GM10248 (cell line): ENCODE results near the gene ASAP2.

Source experiments
- CTCF ChIA-PET: fragments of 300-600 bp; sonication (Branson Sonifier 250); formaldehyde crosslinking; extraction: SDS; loops from one replicate; lab custom pipeline; 2021; ENCODE audit warnings: antibody characterized with exemption; lab: Yijun Ruan, JAX
- POLR2A ChIA-PET: fragments of 350-650 bp; sonication (Branson Sonifier 250); formaldehyde crosslinking; extraction: SDS; loops from one replicate; lab custom pipeline; 2020; ENCODE audit warnings: antibody characterized with exemption; lab: Yijun Ruan, JAX
- DNase-seq: peaks from one replicate; pipeline ENCODE4 v3.0.0; 2012; ENCODE audit errors: extremely low spot score
- CTCF ChIP-seq: IDR thresholded peaks from 2 replicates; pipeline ENCODE4 v1.5.1; 2012; ENCODE audit warnings: mild to moderate bottlenecking, low read depth; ENCODE audit errors: extremely low read depth, missing control alignments, control extremely low read depth

The ASAP2 gene

GRCh38 chr2:9164112-9164608 lies 42.5 kb upstream of the ASAP2 start:
- ChIA-PET POLR2A (no interaction called here), CTCF (interaction anchor here (0.9 to 2.1 kb wide), 5 partner anchors 14 to 820 kb away, joined by 3 to 6 read pairs (median 4); no protein-coding TSS in a partner anchor)
- no peak for DNase-seq
- no peak for TF ChIP-seq CTCF

- POLR2A ChIA-PET: no interaction called here
- DNase-seq: no peak
- TF ChIP-seq CTCF: no peak
- CTCF ChIA-PET: interaction anchor here (1.5 kb wide), 1 partner anchor 52 kb away, joined by 4 read pairs; no protein-coding TSS in a partner anchor
These were observed 41.0 kb upstream of the ASAP2 start for GRCh38 chr2:9165625-9166024.

DNA sequence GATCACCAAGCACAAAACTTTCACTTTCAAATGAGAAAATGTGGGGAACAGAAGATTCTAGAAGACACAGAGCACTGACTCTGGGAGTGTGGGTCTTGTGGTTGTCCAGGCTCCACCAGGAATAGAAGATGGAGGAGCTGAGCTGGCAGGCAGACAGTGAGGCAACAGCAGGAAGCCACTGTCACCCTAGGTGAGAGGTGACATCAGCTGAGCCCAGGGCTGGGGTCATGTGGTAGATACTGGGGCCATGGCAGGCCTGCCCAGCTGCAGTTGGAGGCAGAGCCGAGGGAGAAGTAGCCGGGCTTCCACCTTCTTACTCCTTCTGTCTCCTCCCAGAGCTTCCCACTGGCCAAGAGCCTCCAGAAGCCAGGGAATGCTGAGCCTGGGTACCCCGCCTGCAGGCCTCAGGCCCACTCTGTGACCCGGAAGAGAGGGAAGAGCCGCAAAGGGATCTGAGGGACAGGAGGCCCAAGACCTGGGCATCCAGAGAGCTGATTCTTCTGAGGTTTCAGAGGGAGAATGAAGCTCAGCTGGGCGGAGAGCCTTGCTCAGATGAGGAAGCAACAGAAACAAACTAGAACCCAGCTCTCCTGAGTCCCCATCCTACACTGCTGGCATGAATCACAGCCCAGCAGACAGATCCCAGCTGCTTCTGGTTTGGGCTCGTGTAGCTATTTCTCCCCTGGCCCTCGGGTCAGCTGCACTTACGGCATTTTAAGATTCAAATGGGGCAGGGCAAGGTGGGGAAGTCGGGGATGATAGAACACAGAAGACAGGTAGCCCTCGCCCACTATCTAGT lies 39.8 kb upstream of the ASAP2 start:
- DNase-seq: no peak
- CTCF ChIA-PET: interaction anchor here (1.1 to 1.5 kb wide), 3 partner anchors 10 to 53 kb away, joined by 3 to 4 read pairs (median 4); no protein-coding TSS in a partner anchor
- POLR2A ChIA-PET: no interaction called here
- TF ChIP-seq CTCF: no peak

DNA sequence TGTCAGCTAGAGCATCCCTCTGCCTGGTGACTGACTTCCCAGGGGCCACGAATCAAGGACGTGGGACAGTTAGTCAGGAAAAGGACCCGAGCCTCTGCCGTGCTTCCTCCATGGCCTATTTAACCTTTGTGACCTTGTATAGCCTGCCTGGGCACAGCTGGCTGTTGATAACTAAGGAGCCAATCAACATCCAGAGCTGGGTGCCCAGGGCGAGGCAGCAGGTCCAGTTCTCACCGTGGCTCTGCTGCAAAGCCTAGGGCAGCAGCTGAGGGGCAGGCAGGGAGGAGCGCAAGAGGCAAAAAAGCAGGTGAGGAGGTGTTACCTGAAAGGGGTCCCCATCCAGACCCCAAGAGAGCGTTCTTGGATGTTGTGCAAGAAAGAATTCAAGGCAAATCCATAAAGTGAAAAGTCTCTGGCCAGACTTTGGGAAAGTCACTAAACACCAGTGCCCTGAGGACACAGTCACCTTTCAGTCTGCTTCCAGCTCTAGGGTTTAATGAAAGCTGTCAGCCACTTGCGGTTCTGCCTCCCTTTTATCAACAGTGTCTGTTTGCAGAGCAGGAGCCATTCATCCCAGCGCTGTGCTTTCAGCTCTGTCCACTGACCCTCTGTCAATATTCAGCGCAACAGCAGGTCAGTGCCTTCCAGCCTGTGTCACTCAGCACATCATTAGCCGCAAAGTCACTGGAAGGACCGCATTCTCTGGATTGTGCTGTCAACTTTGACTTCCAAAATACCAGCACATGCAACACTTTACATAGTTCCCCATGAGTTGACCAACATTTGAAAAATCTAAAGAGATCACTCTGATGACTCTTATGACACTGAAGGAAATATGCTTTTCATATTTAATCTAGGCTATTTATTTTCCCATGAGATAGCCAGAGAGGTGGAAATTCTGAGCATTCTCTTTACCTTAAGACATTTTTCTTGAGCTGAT lies 38.6 kb upstream of the ASAP2 start:
- ChIA-PET CTCF (interaction anchor here (1.1 to 1.5 kb wide), 2 partner anchors 9 to 11 kb away, joined by 3 to 4 read pairs; no protein-coding TSS in a partner anchor), POLR2A (no interaction called here)
- no peak for DNase-seq
- TF ChIP-seq CTCF: no peak

DNA sequence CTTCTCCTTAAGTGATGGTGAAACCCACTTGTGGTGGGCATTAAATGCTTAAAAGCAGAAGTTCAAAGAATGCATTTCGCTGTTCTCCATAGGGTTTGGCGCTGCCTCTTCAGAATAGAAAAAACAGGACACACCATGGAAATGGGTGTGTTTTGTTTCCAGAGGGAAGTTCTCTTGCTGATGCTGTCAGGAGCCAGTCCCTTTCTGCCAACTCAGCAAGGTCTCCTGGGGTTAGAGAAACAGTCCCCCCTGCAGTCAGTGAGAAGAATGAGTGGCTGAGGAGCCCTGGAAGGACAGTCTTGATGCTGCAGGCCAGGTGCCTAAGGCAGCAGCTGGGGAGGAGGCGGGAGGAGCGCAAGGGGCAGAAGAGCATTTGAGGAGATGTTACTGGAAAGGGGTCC lies 37.8 kb upstream of the ASAP2 start:
- POLR2A ChIA-PET: no interaction called here
- TF ChIP-seq CTCF: no peak
- DNase-seq: no peak
- CTCF ChIA-PET: interaction anchor here (1.5 kb wide), 1 partner anchor 8 kb away, joined by 3 read pairs; no protein-coding TSS in a partner anchor
